Calu3 (cell line): ENCODE data around the gene SHMT2. TPM values are rescaled to one million over a fixed set of nuclear protein-coding genes. Genes with fewer than 3 reads are reported as not detected.

ENCODE experiments used
- BruUV-seq: library from RNA; stranded (reverse); fragments of 400-500 nt; replicated peaks from 2 replicates; lab custom pipeline; 2021; lab: Mats Ljungman, UMichigan
- CTCF ChIA-PET: fragments of 300-600 bp; sonication (Branson Sonifier 250); formaldehyde crosslinking; loops from one replicate; lab custom pipeline; 2022; ENCODE audit warnings: antibody characterized with exemption; lab: Charles Lee
- DNase-seq: peaks from one replicate; pipeline ENCODE4 v3.0.0; 2022
- H3K27ac Mint-ChIP-seq: one replicate; pipeline ENCODE4 v1.8.0; 2022; ENCODE audit warnings: mixed read lengths; ENCODE audit not compliant: unreplicated experiment
- H3K27me3 Mint-ChIP-seq: one replicate; pipeline ENCODE4 v1.8.0; 2022; ENCODE audit warnings: mixed read lengths; ENCODE audit not compliant: unreplicated experiment
- H3K36me3 Mint-ChIP-seq: one replicate; pipeline ENCODE4 v1.8.0; 2022; ENCODE audit warnings: mild to moderate bottlenecking, moderate library complexity, mixed read lengths; ENCODE audit not compliant: insufficient read depth, unreplicated experiment
- H3K4me1 Mint-ChIP-seq: one replicate; pipeline ENCODE4 v1.8.0; 2022; ENCODE audit warnings: mild to moderate bottlenecking, low read depth, mixed read lengths; ENCODE audit not compliant: unreplicated experiment
- H3K4me3 Mint-ChIP-seq: one replicate; pipeline ENCODE4 v1.8.0; 2022; ENCODE audit warnings: mild to moderate bottlenecking, low read depth, moderate library complexity, mixed read lengths; ENCODE audit not compliant: unreplicated experiment
- H3K9me3 Mint-ChIP-seq: one replicate; pipeline ENCODE4 v1.8.0; 2022; ENCODE audit warnings: low read depth, mixed read lengths; ENCODE audit not compliant: unreplicated experiment
- CTCF ChIP-seq: fragments of 200-600 bp; IDR thresholded peaks from one replicate; pipeline ENCODE4 v1.8.0; 2022; ENCODE audit warnings: antibody characterized with exemption; ENCODE audit not compliant: unreplicated experiment
- intact Hi-C: fragments of 100-400 bp; cut with micrococcal nuclease; formaldehyde crosslinking; loops from one replicate; pipeline ENCODE4 v1.10.0; 2022; ENCODE audit not compliant: unreplicated experiment
- total RNA-seq: library from RNA; stranded (reverse); gene quantifications from 2 replicates; pipeline ENCODE4 v1.2.3, GENCODE V29; 2022

The SHMT2 gene
- total RNA-seq, 1 experiment from 2014 or later = 243 TPM

GRCh38 chr12:57240066-57240921 is 10.8 kb downstream of the SHMT2 start:
- BruUV-seq = no TSS peak
- Mint-ChIP-seq H3K4me1 (peaks cover 30% of the 10 kb centered on the region), H3K27ac (peak overlapping the region; percentile 40), H3K27me3 (peaks cover 51% of the 10 kb centered on the region), H3K36me3 (peaks cover 85% of the 10 kb centered on the region), H3K4me3 (peak overlapping the region; percentile 82), H3K9me3 (no peaks in the 10 kb centered on the region)
- no peak for TF ChIP-seq CTCF
- peak; percentile 66 for DNase-seq
- intact Hi-C loops = loop anchor here (1.0 kb wide), 1 partner anchor 27 kb away; no protein-coding TSS in a partner anchor
- CTCF ChIA-PET = interaction anchor here (0.6 to 2.2 kb wide), 5 partner anchors 11 to 276 kb away, joined by 3 to 14 read pairs (median 3); partner anchors contain the start of gene SHMT2

- no peak for DNase-seq
- intact Hi-C loops = loop anchor here (1.0 kb wide), 1 partner anchor 28 kb away; no protein-coding TSS in a partner anchor
Observed at GRCh38 chr12:57240926-57241401, 11.5 kb downstream of the SHMT2 start.

GRCh38 chr12:57241402-57242310 is 12.1 kb downstream of the SHMT2 start:
- Mint-ChIP-seq H3K27ac (no peak overlapping the region), H3K27me3 (peaks cover 51% of the 10 kb centered on the region), H3K4me3 (peak overlapping the region; percentile 82), H3K4me1 (peaks cover 30% of the 10 kb centered on the region), H3K36me3 (peaks cover 75% of the 10 kb centered on the region), H3K9me3 (no peaks in the 10 kb centered on the region)
- no peak for DNase-seq
- TF ChIP-seq CTCF = no peak
- intact Hi-C loops = no loop called here
- no TSS peak for BruUV-seq
- CTCF ChIA-PET = interaction anchor here (1.3 to 2.0 kb wide), 4 partner anchors 10 to 217 kb away, joined by 3 to 13 read pairs (median 6); partner anchors contain the start of gene SHMT2

More at GRCh38 chr12:57240926-57241401, 11.5 kb downstream of the SHMT2 start:
- CTCF ChIA-PET = interaction anchor here (0.6 to 2.2 kb wide), 3 partner anchors 11 to 275 kb away, joined by 3 to 14 read pairs (median 3); partner anchors contain the start of gene SHMT2
- Mint-ChIP-seq H3K4me1 (peaks cover 30% of the 10 kb centered on the region), H3K27ac (peak overlapping the region; percentile 40), H3K27me3 (peaks cover 51% of the 10 kb centered on the region), H3K9me3 (no peaks in the 10 kb centered on the region), H3K36me3 (peaks cover 80% of the 10 kb centered on the region), H3K4me3 (peak overlapping the region; percentile 82)
- no peak for TF ChIP-seq CTCF
- no TSS peak for BruUV-seq

- CTCF ChIA-PET = interaction anchor here (0.6 to 2.0 kb wide), 10 partner anchors 10 to 565 kb away, joined by 3 to 13 read pairs (median 4); partner anchors contain the start of gene SHMT2
- peaks cover 30% of the 10 kb centered on the region for H3K4me1 Mint-ChIP-seq
- no peak for TF ChIP-seq CTCF
- H3K27me3 Mint-ChIP-seq = peaks cover 51% of the 10 kb centered on the region
- peak overlapping the region; percentile 43 for H3K27ac Mint-ChIP-seq
- H3K36me3 Mint-ChIP-seq = peaks cover 69% of the 10 kb centered on the region
- intact Hi-C loops = no loop called here
- BruUV-seq = no TSS peak
- H3K4me3 Mint-ChIP-seq = peak overlapping the region; percentile 47
- DNase-seq = no peak
- H3K9me3 Mint-ChIP-seq = no peaks in the 10 kb centered on the region
Observed at GRCh38 chr12:57242329-57242690, 12.8 kb downstream of the SHMT2 start.
